ENCODE measurements around the gene FRAS1.

Gene FRAS1

GRCh38 chr4:78510108-78510507, 453.0 kb downstream of the FRAS1 start:
- no peak for DNase-seq (ENCODE audit: low read depth in 2 of 2)

- no peak for DNase-seq (ENCODE audit: low read depth in 2 of 2)
These were observed 453.6 kb downstream of the FRAS1 start for GRCh38 chr4:78510681-78511080.

DNA sequence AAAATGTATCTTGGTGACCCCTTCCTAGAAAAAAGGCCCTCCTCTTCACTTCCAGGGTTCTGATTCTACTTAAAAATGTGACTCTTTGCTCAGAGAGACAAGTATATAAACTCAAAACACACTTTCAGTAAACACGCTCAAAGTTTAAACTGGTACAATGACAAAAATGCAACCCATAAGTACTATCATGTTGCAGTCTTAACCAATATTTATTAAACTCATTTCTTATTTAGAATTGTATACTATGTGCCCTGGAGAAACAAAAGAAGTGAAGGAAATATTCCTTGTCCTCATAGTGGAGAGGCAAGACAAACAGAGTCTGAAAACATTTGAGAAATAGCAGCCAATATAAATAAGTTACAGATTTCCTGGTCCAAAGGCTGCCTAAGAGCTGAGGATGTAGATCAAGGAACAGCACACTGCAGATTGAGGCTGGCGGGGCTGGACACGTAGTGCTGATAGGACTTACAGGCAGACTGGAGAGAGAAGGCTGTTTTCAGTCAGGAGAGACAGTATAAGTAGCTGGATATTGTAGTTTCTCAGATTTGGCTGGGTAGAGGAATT, 455.3 kb downstream of the FRAS1 start:
- no peak for DNase-seq (ENCODE audit: low read depth in 2 of 2)

DNA sequence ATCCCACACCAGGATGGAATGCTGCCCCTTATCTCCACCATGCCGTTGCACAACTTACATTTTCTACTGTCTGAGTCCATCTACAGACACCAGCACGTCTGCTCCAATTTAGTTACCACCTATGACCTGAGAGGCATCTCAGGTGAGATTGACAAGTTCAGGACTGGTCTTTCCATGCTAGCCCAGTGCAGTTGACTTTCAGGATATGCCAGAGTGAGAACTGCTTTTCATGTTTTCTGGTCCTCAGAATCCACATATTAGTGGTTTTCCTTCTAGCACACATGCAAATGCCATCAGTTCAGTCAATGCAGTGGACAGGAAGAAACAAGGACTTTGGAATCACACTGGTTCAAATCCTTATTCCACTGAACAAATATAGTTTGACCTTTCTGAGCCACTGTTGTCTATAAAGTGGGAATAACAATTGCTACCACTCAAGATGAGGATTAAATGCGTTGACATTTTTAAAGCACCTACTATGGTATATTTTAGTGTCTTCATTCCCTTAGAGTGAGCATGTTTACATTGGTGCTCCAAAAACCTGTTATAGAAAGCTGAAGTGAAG, 456.4 kb downstream of the FRAS1 start:
- no peak for DNase-seq (ENCODE audit: low read depth in 2 of 2)

DNA sequence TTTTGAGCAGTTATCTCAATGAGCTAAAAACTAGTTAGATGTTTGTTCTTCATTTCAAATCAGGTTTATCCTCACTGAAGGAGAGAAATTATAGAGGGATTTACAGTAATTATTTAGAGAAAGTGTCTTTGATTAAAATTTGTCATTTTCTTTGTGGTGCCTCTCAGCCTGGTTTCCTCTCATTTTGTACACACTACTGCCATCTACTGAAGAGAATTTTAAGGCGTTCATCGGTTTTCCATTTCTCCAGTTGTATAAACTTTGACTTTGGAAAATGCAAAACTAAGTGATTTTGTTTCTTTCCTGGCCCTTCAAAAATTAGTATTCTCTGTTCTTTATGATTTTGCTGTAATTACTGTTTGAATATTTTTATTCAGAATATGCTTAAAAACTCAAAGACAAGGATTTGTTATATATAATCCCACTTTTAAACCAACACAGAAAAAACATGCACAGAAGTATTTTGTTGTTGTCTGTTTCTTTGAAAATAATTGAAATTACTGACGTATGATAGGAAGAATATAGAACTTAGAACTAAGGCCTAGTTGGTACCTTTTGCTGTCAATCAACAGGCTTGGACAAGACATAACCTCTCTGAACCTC, 460.0 kb downstream of the FRAS1 start:
- DNase-seq (ENCODE audit: low read depth in 2 of 2) = no peak

GRCh38 chr4:78518561-78518960, 461.4 kb downstream of the FRAS1 start:
- no peak for DNase-seq (ENCODE audit: low read depth in 2 of 2)

DNA sequence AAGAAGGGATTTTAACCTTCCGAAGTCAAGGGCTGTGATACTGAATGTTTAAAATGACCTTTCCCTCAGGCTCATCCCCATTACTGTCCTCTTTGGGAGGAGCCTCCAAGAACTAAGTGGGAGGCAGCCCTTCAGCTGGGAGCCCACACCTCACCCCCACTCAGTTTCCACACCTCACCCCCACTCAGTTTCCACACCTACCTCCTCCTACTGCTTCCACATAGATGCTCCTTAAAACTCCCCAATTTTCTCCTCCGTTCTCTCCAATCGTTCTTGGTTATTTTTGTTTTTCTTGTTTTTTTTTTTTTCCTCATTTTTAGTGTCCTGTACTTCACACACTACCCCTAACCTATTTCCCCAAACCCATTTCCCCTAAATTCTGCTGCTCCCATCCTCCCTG, 462.8 kb downstream of the FRAS1 start:
- no peak for DNase-seq (ENCODE audit: low read depth in 2 of 2)

GRCh38 chr4:78520808-78521226, 463.7 kb downstream of the FRAS1 start:
- no peak for DNase-seq (ENCODE audit: low read depth in 2 of 2)

DNA sequence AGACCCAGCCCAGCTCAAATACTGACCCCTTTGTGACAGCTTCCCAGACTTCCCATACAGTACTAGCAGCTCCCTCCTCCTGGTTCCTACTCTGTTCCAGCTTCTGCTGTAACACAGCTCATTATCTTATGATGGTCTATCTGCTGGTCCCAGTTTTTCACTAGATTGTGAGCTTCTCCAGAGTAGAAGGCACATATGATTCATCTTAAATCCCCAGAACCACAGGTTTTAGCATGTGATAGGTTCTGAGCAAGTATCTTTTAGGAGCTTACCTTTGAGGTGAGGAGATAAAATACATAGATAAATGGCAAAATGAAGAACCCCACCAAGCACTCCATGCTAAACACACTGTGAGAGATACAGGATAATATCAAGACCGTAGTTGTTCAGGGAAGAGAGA, 466.9 kb downstream of the FRAS1 start:
- DNase-seq (ENCODE audit: low read depth in 2 of 2) = no peak

DNA sequence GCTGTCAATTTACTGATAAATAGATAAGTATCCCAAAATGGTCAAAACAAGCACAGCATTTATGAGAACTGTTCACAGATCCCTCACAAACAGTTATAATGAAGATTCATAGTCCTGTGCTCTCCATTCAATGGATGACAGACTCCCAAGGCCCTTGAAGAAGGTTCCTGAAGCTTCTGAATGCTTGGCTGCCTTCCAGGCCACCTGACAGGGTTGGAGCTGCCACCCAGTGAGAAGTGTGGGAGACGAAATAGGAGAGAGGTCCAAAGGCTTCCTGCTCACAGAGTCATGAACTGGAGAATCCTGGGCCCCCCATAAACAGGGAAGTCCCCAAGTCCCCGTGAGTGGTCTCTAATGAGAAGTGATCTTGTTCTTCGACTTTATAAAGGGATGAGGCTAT, 468.4 kb downstream of the FRAS1 start:
- DNase-seq (ENCODE audit: low read depth in 2 of 2) = no peak

GRCh38 chr4:78527103-78527502, 470.0 kb downstream of the FRAS1 start:
- no peak for DNase-seq (ENCODE audit: low read depth in 2 of 2)

DNA sequence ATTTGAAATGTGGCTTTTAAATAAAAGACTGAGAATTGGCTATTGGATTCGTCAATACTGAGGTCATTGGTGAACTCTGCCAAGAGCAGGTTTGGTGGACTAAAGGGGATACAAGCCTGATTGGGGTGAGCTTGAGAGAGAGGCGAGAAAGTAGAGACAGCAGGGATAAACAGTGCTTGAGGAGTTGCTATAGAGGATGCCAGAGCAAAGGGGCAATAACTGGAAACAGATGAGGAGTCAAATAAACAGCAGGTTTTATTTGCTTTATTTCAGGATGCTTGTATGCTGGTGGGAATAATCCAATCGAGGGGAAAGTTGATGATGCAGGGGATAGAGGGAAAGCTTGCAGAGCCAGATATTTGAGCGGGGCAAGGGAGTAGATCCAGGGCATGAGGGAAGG, 470.4 kb downstream of the FRAS1 start:
- no peak for DNase-seq (ENCODE audit: low read depth in 2 of 2)

DNA sequence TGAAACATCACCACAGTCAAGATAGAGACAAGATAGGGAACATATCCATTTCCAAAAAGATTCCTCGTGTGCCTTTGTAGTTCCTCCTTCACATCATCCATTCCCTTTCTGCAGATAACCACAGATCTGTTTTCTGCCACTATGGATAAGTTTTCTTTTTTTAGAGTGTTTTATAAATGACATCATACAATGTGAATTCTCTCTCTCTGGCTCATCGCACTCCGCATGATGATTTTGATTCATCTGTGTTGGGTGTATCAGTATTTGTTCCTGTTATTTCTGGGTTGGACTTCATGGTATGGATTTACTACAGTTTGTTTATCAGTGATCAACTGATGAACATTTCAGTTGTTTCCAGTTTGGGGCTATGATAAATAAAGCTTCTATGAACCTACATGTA, 471.2 kb downstream of the FRAS1 start:
- no peak for DNase-seq (ENCODE audit: low read depth in 2 of 2)

- DNase-seq (ENCODE audit: low read depth in 2 of 2) = no peak
These were observed 472.6 kb downstream of the FRAS1 start for GRCh38 chr4:78529569-78530209.

- no peak for DNase-seq (ENCODE audit: low read depth in 2 of 2)
These were observed 474.9 kb downstream of the FRAS1 start for GRCh38 chr4:78532046-78532445.

DNA sequence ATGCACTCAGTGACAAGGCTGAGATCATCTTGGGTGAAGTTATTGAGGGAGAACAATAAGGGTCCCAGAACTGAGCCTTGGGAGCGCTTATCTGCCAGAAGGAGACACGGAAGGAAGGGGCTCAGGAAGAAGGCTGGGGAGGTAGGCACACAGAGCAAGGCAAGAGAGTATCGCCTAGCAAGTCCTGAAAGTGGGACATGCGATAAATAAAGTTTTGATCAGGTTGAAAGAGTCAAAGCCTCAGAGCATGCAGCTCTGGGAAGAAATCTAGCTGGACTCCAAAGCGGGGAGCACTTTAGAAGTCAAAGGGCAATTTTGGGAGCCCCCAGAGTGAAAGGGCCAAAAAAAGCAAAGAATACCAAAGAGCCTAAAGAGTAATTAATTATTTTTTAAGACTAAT, 476.7 kb downstream of the FRAS1 start:
- no peak for DNase-seq (ENCODE audit: low read depth in 2 of 2)

- DNase-seq (ENCODE audit: low read depth in 2 of 2) = no peak
These were observed 477.3 kb downstream of the FRAS1 start for GRCh38 chr4:78534286-78534955.

- DNase-seq (ENCODE audit: low read depth in 2 of 2) = no peak
These were observed 485.2 kb downstream of the FRAS1 start for GRCh38 chr4:78542373-78542772.

- DNase-seq (ENCODE audit: low read depth in 2 of 2) = no peak
These were observed 486.5 kb downstream of the FRAS1 start for GRCh38 chr4:78543424-78544125.

DNA sequence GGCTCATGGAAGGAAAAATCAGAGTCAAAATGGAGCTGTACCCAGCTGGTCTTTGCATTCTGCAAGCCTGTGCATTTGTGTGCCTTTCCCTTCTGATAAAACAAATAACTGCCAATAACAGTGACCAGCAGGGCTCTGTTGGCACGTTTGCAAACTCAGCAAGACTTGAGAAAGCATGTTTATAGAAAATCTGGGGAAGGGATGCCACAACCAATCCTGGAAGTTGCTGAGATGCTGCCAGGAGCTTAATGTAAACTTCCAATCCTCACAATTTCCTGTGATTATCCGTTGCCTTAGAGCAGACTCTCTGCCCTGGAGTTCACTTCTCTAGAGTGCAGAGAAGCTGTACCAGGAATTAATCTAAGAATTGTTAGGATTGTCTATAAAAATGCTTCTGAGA, 487.6 kb downstream of the FRAS1 start:
- no peak for DNase-seq (ENCODE audit: low read depth in 2 of 2)

GRCh38 chr4:78545275-78546246, 488.4 kb downstream of the FRAS1 start:
- no peak for DNase-seq (ENCODE audit: low read depth in 2 of 2)
